GM19452 (cell line): Measurements from ENCODE around the gene DGAT2L6.

Source experiments
- ATAC-seq: cut with Tn5 transposase; IDR thresholded peaks from one replicate; pipeline ENCODE4 v1.9.1; 2021; ENCODE audit not compliant: unreplicated experiment

DGAT2L6 gene

DNA sequence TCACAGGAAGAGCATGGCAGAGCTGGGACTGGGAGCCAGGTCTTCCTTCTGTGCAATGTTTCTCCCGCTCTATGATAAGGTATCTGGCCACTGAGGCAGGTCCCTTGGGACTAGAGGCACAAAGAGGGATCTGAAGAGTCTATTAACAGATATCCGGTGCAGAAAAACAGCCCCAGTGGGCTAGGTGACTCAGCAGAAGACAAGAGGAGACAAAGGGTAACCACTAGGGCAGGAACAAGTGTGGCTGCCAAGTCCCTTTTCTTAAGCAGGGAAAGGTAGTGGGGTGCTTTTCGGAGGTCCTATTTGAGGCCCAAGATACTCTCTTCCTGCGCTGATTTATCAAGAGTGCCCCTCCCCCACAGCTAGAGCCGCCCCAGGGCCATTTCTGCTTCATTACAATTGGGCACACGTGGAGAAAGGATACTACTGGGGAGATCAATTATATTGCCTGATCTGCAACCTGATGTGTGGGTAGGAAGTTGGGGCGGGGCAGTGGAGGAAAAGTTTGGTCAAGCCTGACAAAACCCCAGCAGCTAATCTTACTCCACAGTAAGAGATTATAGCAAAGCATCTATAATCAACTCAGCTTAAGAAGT, at the start of gene DGAT2L6:
Gene DGAT2L6 (plus strand): TSS at position 546 of the 596 bp plus-strand sequence. CDS start 100 bp downstream, outside the sequence.
- peak; percentile 68 for ATAC-seq

DNA sequence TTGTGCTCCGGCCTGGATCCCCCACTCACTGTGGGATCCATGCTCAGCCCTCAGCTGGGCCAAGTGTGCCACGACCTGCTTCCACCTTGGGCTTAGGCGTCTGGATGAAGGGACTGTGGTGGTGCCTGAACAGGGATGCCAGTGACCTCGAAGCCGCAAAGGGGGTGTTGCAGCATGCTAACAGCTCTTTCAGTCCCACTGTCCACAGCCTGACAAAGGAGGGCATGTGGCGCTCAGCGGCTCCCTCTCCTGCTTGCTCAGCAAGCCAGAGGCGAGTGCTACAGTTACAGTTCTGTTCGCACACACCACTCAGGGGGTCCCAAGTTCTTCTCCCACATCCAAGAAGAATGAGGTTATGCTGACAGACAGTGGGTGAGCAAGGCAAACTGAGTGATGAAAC, 49.2 kb upstream of the DGAT2L6 start:
- no peak for ATAC-seq

GRCh38 chrX:70129816-70130215, 47.5 kb upstream of the DGAT2L6 start:
- no peak for ATAC-seq

- ATAC-seq, result no peak
Observed at GRCh38 chrX:70132224-70132623, 45.1 kb upstream of the DGAT2L6 start.

DNA sequence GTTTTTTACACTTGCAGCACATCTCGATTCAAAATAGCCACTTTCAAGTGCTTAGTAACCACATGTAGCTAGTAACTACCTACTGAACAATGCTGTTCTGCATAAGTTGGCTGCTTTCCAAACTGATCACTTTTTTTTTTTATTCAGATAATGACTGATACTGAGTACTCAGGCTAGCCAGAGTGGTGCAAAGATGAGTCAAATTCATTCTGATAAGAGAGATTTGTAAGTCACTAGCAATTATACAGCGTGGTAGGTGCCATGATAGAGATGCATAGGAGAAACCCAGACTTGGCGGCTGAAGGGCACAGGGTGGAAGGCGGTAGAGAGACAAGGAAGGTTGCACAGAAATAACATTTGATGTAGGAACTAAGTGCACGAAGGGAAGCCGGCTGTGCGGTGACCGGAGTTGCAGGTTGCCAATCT, 44.4 kb upstream of the DGAT2L6 start:
- ATAC-seq, result peak; percentile 18

DNA sequence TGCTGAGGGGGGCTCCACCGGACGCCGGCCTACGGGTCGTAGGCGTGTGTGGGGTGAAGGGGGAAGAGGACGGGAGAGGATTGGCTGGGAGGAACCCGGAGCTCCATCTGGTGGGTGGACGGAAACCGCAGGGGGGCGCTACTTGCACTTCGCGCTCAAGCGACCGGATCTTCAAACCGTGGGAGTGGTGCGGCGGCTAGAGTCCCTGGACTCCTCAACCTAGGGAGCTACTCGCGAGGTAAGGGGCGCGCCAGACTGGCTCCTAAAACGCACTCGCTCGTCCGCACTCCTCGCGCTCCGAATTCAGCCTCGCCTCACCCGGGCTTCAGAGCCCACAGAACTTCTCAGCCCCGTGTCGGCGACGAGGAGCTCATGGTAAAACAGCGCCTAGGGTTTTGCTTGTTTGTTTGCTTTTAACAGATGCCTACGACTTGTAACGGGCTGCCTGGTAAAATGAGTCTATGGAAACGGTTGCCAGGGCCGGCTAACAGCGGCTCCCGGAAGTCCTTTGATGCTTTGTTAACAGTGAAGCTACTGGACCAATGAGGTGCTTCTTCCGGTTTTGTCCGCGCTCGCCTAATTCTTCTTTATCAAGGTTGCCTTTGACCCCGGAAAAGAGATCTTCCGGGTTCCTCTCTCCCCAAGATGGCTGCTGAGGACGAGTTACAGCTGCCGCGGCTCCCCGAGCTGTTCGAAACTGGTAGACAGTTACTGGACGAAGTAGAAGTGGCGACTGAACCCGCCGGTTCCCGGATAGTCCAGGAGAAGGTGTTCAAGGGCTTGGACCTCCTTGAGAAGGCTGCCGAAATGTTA, 43.8 kb upstream of the DGAT2L6 start, which contains the start of gene IGBP1:
Gene IGBP1 (plus strand): TSS at position 145 of the 813 bp plus-strand sequence. CDS start 501 bp downstream, at position 646.
- ATAC-seq, result peak; percentile 90

DNA sequence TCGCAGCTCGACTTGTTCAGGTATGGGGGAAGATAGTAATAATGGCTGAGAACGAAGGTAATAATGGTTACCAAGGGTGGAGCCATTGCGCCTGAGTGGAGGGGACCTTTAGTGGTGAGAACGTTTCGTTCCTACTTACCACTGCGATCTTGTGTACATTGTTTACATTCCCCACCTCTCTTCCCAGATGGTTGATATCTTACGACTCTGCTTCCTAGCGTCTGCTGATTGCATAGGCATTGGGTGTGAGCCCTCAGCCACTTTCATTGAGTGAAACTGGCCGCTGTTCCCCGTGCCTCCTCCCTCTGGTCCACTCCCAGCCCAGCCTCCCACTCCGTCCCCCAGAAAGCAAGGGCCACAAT, 43.2 kb upstream of the DGAT2L6 start:
- ATAC-seq, result peak; percentile 23

DNA sequence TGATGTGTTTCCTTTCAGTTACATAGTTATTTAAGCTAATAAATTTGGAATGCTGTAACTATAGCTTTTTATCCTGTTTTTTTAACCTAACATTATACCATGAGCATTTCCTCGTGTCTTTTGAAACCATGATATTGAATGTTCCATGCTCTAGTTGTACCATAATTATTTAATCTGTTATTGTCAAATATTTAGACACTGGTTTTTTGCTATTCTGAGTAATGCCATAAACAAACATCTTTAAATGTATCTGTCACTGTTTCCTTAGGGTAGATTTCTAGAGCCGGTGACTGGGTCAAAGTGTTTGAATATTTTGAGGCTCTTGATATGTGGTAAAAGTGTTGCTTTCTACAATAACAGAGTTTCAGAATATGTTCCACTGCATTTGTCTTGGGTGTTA, 38.7 kb upstream of the DGAT2L6 start:
- ATAC-seq, result no peak

GRCh38 chrX:70139736-70140135, 37.5 kb upstream of the DGAT2L6 start:
- no peak for ATAC-seq

DNA sequence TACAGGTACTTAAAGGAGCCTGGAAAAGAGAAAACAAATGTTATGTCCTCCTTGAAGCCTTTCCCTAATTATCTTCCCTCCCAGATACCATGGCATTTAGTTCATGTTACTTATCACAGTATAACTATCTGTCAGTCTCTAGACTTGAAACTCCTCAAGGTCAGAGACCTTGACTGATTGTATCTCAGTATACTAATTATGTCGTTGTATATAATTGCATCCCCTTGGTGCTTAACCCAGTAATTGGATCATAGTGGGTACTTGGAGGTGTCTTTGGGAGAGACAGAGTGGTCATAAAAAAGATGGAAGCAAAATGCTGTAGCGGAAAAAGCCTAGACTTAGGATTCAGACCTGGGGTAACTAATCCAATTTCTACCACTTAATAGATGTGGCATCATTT, 35.9 kb upstream of the DGAT2L6 start:
- ATAC-seq, result no peak

DNA sequence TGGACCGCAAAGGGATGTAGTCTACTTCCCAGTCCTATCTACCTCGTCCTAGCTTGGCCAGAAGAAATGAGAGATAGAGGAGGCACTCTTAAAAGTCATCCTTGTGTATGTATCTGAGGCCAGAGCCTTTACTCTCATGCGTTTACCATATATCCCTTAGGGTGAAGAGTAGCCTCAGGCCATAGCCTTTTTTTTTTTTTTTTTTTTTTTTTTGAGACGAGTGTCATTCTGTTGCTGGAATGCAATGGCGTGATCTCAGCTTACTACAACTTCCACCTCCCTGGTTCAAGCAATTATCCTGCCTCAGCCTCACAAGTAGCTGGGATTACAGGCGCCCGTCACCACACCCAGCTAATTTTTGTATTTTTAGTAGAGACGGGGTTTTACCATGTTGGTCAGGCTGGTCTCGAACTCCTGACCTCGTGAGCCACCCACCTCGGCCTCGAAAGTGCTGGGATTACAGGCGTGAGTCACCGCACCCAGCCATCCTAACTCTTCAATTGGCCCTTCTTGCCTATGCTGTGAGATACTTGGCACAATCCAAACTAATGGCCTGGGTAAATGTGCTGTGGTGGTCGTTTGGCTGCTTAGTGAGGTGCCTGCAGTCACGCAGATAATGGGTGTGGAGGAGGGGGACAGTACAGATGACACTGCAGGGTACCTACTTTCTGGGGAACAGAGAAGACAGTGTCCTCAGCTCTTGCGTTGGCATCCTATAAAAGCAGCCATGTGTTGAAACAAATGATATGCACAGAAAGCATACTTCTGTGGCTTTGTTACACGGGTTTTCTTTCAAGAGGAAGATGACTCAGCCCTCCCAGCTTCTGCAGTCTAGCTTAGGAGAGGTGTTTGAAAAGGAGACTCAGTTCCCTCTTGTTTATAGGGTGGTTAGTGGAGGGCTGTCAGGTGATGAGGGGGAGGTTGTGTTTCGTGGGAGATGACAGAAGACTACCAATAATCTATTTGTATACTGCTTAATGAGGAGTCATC, 10.4 kb upstream of the DGAT2L6 start:
- ATAC-seq, result no peak

DNA sequence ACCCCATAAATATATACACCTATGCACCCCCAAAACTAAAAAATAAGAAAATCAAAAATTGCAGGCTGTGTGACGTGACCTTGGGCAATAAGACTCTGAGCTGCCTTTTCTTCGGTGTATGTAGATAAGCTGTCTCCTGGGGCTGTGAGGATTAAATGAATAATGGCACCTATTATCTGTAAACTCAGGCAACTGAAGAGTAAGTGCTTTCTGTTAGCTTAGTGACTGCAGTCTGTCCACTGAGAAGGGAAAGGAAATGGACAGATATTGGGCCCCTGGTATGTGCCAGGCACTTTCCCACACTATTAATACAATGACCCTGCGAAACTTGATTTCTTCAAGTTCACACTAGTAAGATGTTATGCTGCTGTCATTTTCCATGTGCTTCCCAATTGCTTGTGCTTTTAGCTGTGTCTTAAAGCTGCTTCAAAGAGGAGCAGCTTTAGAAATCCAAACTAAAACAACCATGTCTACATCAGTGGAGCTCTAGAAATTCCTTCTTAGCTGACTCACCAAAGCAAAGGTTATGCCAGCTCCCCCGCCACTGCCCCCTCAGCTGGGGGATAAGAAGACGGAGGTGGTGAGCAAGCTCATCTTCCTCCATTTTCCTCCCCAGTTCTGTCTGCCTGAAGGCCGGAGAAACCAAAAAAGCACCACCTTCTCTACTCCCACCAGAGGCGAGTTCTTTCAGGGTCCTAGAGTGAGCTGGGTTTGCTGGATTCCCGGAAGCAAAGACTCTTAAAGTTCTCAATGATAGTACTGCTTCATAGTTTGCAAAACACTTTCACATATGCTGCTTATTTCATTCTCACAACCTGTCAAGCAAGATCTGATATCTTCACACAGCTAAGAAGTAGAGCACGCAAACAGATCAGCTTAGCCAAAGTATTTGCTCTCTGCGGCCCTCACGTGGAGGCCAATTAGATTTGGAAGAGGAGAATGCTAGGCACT, 8.8 kb upstream of the DGAT2L6 start:
- no peak for ATAC-seq

- ATAC-seq, result no peak
Observed at GRCh38 chrX:70169281-70169680, 8.0 kb upstream of the DGAT2L6 start.

GRCh38 chrX:70171624-70172023, 5.7 kb upstream of the DGAT2L6 start:
- no peak for ATAC-seq

DNA sequence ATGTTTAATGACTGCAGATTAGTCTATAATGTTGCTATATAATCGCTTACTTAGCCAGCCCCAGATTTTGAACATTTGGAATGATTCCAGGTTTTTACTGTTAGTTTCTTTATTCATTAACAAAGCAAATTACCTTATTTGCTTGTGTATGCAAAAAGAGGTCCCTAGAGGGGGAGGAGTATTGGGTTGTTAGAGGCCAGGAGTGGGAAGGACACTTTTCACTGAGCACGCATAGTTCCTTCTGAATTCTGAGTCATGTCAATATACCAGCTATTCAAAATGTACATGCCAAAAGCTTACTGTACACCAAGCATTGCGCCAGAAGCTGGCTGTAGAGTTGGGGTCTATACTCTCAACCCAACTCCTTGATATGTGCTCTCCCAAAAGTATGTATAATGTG, 5.1 kb upstream of the DGAT2L6 start:
- no peak for ATAC-seq

DNA sequence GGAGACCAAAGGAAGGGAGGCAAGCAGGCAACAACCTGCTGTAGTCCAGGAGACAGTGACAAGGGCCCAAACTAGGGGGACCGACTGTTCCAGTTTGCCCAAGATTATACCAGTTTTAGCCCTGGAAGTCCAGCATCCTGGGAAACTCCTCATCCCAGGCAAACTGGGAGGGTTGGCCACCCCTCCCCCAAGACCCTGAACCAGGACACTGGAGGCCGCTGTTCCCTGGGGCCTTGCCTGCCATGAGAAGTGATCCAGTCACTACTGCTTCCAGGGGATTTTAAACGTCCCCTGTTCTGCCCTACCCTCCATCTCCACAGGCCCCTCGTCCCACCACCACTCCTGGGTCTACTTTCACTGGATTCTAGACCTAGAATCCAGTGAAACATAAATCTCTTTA, 4.3 kb upstream of the DGAT2L6 start:
- ATAC-seq, result no peak

GRCh38 chrX:70174754-70175153, 2.5 kb upstream of the DGAT2L6 start:
- ATAC-seq, result no peak

GRCh38 chrX:70175338-70175737, 1.9 kb upstream of the DGAT2L6 start:
- no peak for ATAC-seq

- no peak for ATAC-seq
Observed at GRCh38 chrX:70183091-70183490, 5.8 kb downstream of the DGAT2L6 start.

- no peak for ATAC-seq
Observed at GRCh38 chrX:70190225-70190624, 12.9 kb downstream of the DGAT2L6 start.
